GOT3 (cell line): ENCODE measurements around the gene HOXD13.
A peak's percentile ranks its signal among the peaks of the same experiment; 100 is the strongest.

Experiments
- DNase-seq: peaks from one replicate; lab custom pipeline; 2025; ENCODE audit warnings: mixed read lengths; lab: John Stamatoyannopoulos, UW

The HOXD13 gene

DNA sequence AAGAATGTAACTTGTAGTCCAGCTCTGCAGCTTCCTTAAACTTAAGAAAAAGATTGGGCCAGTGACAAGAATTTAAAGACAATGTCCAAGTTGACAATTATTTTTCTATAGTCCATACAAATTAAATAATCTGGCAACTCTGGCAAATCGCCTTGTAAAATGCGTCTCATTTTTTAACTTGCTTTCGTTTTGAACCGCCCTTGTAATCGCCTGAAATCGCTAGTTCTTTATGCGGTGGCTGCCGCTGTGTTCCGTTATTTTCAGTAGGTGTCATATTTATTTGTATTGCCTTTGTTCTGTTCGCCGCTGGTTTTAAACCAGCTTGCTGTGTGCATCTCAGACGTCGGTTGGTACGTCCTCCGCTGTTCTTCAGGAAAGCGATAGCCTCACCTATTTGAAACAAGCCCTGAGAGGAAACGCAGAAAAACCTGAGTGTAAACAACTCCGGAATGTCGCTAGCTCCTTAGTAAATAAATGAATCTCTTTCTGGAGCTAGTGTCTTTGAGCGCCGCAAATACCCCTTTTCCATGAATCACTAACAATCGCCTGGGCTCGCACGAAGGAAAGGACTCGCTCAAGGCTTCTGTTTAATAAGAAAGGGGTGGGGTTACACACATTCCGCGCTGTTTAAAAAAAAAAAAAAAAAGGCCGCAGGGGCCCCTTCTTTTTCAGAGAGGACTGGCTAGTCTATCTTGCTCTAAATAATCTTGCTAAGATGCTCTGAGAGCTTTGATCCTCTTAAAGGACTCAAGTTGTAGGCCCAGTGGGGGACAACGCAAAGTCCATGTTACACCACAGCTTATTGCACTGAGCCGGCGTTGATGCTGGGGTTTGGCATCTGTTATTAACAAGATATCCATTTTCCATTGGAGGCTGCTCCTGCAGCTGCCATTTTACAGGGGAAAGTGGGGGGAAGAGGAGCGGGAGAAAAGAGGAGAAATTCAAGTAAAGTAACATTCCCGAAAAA is 40.0 kb downstream of the HOXD13 start:
- DNase-seq, result no peak

DNA sequence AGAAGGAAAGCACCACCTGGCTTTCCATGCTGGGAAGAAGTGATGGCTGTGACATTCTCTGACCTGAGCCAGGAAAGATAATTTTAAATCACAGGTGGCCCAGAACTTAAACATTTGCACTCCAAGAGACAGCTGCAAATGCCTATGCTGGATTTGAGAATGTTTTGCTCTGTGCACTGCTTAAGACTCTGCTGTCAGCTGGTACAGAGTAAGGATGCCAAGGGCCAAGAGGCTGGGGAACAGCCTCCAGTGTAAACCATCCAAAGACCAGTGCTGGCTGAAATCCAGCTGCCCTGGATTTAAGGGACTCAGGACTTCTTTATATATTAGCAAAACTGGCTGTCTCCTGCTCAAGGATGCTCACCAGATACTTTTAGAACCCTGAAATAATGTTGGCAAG is 40.9 kb downstream of the HOXD13 start:
- DNase-seq, result no peak

DNA sequence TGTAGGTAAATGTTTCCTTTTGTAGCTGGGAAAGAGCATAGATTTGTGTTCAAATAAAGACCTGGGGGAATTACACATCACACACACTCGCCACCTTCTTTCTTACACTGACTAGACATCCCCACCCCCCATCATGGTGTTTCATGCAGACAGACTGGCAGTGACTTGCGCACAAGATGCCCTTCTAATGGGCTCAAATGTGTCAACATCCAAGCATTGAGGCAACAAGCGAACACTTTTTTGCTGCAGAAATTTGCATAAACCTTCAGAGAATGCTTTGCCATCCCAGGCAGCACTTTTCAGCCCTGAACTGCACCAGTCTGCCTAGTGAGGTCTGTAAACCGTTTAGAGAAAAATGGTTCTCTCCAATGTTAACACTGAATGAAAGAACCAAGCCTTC is 41.5 kb downstream of the HOXD13 start:
- no peak for DNase-seq

DNA sequence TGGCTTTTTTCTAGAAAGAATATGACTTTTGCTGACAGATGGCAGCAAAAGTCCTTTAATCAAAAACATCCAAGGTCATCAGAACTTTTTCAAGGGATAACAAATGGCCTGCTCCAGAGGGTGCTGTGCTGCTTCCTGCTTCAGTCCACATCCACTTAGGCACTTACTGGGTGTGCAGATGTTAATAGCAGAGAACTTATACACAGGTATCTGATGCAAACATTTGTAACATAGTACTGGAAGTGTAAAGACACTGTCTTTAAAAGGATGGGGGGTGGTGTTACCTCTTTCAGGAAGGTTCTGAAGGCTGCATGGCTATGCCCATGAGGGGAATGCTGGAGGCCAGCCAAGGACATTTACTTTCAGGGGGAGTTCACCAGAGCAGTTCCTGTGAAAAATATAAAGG is 42.5 kb downstream of the HOXD13 start:
- DNase-seq, result no peak

DNA sequence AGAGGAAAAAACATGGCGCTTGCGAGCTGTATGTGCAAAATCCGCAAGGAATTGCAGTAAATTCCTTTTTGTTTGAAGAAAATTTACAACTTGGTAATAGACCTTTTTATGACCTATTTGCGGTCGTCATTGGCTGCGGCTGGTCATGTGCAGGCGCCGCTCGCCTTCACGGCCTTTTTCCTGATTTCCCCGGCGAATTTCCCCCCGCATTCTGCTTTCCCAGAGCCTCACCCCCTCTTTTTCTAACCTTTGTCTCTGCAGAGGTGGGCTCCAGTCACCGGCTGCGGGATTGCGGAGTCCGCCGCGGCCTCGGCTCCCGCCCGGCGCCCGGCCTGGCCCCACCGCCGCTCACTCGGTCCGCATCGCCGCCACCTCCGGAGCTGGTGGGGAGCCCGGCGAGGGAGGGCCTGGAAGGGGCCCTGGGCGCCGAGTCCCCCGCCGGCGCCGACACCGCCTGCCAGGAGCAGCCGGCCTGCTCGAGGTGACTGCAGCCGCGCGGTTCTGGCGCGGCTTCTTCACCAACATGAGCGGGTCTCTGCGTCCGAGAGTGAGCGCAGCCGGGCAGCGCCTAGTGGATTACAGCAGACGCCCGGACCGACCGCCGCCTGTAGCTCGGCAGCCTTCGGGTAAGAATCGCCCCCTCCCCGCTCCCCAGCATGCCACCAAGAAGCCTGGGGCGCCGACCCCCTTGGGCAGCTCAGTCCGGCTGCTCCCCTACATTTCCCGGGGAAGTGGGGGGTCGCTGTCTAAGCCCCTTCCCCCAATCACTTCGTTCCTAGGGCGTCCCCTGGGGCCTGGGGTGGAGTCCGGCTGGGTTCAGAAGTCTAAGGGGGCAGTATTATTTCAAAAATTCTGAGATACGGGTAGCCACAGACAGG is 44.1 kb downstream of the HOXD13 start:
- no peak for DNase-seq

DNA sequence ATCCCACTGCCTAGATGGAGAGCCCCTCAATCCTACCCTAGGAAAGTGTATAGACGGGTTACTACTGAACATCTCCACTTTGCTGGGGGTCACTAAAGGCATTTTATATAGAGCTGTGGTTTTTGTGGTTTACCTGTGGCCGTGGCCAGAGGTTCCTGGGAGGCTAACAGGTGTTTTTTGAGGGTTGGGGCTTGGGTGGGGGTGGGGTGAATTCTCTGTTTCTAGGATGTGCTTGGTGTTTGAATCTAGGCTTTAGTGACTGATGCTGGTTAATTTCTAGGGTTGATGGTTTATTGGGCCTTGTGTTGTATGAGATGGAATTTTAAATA is 44.7 kb downstream of the HOXD13 start:
- no peak for DNase-seq

DNA sequence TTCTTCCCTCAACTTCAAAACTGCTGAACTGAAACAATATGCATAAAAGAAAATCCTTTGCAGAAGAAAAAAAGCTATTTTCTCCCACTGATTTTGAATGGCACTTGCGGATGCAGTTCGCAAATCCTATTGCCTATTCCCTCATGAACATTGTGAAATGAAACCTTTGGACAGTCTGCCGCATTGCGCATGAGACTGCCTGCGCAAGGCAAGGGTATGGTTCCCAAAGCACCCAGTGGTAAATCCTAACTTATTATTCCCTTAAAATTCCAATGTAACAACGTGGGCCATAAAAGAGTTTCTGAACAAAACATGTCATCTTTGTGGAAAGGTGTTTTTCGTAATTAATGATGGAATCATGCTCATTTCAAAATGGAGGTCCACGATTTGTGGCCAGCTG is 45.4 kb downstream of the HOXD13 start:
- DNase-seq, result no peak

DNA sequence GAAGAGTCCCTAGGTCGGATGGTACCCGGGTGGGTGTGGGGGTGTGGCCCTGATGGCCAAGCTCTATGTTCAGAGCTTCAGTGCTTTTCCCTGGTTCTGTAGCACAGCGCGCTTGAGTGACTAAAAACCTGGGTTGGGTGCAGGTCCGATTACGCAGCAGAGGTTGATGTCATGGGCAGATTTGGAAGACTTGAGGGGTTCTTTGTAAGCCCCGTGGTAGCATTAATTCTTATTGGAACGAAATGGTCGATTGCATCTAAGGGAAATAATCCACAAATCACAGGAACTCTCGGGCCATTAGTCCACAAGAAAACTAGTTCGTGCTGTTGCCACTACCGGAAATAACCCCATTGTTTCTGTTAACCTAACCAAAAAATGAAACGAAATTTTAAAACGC is 46.0 kb downstream of the HOXD13 start:
- DNase-seq, result no peak

DNA sequence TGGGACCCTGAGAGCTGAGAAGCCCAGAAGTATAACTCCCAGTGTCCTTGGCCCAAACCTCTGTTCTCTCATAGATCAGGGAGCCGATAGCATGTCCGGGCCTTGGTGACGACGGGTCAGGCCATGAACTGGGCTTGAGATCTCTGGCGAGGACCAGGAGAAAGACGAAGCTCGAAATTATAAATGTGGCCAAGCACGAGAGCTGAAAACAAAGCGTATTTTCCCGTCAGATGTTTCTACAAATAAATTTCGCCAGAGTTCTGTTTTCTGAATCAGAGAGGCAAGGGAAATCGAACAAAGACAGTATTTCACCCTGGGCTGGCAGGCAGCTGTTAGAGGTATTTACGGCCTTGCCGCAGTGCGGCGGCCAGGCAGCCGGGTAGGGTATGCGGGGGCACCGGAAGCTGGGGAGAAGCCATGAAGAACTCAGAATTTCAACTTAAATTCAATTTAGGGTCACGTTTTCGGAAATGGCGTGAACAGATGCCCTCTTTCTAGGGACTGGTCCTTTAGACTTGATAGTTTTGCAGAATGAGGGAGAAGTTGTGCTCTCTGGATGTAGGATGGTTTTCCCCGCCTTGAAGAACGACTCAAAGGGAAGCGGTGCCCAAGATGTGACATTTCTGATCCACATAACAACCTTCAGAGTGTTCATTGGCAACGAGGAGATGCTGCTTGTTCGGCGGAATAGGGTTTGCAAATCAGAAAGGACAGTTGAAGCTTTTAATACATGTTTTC is 46.6 kb downstream of the HOXD13 start:
- no peak for DNase-seq

DNA sequence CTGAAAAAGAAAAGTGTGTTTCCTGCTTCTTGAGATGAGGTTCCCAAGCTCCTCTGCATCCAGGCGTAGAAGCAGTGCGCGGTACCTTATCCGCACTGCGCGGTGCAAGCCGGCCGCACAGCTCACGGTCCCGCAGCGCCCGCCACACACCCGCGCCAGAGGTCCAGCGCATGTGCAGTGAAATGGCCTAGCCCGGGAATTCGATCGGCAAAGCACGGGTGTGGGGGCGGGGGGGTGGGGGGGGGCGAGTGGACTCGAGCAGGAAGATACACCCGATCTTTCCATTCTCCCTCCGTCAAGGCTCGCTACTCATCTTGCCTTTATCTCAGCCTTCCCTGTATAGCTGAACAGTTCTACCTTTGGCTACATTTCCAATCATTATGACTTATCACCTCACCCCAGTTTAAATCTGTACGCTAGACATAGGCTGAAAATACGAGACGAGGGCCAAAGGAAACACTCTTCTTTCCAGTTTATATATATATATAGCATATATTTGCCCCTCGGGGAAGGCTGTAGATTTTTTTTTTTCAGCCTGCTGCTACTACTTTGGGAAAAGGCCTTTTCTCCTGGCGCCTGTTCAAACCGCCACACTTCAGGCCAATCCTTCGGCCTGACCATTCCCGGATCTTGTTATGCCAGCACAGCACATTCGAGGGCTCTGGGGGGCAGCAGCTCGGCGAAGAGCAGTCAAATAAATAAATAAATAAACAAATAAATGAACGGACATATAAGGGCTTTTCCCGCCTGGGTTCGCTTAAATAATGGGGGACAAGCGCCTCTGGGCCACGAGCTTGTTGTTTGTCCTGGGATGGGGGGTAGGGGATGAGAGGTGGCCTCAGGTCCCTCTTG is 47.4 kb downstream of the HOXD13 start:
- DNase-seq, result no peak

DNA sequence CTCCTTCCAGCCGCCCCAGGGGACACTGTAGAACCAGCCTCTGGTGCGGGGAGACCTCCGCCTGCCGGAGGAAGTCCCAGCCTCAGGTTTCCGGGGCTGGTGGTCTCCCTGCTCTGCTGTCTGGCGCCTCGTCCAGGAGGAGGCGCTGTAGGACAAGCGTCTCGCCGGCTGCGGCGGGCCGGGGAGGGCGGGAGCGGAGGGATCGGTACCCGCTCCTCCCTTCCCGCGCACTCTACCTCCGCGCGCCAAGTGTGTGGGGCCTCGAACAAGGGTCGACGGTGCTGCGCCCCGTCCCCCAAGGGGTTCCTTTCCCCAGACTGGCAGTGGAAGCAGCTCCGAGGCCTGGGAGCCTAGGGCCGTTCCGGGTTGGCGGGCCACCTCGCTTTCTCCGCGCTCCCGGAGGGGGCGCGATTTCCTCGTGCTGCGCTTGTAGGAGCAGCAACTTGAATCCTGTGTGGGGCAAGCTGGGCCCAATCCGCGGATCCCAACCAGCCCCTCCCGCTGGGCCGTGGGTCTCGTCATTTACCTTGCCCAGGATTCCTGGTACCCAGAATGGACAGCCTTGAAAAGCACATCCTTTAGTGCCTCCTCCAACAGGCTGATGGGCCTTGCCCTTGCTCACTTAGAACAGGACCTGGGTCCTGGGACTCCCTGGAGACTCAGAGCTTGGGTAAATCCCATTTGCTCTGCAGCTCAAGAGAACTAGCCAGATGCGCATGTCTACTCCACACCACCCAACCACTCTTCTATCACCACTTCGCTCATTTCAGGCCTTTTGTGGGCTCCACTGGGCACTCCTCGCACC is 48.2 kb downstream of the HOXD13 start:
- peak; percentile 50 for DNase-seq

DNA sequence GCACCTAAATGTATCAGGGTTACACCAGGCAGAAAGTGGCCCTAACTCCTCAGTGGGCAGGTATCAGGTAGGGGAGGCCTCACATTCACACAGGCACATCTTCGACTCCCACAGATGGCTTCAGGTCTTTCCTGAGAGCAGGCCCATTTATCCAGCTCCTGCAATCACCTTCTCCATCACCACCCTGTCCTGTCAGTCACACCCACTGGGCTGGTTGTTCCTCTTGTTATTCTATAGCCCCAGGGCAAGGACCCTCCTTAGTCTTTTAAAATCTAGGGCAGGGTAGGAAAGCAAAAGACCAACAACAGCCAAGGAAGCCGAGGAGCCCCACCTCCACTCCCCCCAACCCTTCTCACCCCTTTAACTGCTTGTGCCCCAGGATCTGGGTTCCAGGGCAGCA is 49.8 kb downstream of the HOXD13 start:
- DNase-seq, result no peak
